ENCODE results near the gene TYMP. TPM values are rescaled to one million over a fixed set of nuclear protein-coding genes. Genes with fewer than 3 reads are reported as not detected.

The TYMP gene, protein sequence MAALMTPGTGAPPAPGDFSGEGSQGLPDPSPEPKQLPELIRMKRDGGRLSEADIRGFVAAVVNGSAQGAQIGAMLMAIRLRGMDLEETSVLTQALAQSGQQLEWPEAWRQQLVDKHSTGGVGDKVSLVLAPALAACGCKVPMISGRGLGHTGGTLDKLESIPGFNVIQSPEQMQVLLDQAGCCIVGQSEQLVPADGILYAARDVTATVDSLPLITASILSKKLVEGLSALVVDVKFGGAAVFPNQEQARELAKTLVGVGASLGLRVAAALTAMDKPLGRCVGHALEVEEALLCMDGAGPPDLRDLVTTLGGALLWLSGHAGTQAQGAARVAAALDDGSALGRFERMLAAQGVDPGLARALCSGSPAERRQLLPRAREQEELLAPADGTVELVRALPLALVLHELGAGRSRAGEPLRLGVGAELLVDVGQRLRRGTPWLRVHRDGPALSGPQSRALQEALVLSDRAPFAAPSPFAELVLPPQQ
- 1.1 and 1.5 TPM in 2 replicates for total RNA-seq (2014; rRNA removed; shearing (Covaris generic))

DNA sequence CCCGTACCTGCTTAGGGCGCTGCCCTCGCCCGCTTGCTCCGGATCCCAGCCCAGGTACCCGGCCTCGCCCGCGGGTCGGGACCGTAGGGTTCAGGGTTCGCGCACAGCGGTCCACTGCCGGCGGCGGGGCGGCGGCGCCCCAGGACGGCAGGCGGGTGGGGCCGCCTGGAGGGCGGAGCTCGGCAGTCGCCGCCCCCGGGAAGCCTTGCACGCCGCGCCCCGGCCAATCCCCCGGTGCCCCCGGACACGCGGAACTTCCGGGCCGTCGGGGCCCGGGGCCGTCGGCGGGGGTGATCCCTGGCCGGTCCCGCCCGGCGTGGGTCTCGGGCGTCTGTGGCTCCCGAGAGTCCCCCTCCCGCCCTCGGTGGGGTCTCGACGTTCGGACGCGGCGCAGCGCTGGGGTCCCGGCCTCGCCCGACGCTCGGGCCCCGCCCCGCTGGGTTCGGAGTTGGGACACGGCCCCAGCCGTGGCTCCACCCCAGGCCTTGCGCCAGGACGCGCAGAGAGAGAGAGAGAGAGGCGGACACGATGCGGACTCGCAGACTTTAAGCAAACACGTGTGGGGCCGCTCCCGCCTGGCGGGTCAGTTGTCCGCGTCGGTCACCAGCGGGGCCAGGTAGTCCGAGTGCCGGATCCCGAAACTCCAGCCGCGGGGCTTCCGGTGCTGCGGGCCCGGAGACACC is at the start of gene TYMP:
Gene TYMP (minus strand): TSS at position 116 of the 683 bp plus-strand sequence. CDS start 303 bp downstream, outside the sequence.

DNA sequence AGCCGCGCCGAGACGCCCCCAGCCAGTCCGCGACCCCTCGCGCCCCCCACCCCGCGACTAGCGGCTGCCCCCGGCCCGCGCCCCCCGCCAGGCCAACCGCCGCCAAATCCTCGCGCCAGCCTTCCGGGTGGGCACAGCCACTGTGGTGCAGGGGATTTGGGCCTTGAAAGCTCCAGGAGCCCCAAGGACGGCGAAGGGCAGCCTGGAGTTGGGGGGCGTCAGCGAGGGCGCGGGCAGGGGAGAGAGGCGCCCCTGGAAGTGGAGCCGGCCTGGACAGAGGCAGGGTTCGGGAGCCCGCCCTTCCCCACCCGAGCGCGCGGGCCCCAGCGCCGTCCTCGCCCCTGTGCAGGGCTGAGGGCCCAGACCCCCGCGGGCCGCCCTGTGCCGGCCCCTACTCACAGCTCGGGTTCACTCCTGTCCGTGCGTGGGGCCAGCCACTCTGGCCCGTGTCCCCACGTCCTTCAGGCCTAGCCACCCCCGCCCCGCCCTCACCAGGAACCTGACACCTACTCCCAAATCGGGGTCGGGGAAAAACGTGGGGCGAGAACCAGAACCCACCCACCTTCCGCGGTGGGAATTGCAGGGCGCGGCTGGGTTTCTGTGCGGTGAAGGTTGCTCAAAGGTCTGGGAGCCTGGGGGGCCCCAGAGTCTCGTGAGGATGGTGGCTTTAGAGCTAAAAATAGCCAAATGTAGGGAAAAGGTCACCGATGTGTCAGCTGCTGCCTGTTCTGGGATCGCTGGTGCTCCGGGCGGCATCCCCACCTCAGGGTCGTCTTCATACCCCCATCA is 48.4 kb upstream of the TYMP start, which contains the start of gene CPT1B:
Gene CPT1B (minus strand): TSS at position 441 of the 789 bp plus-strand sequence. CDS start 512 bp downstream, outside the sequence.

GRCh38 chr22:50562523-50563412 is 33.0 kb upstream of the TYMP start, which contains the start of gene SYCE3:
SYCE3 (minus strand) TSS chr22:50562919; CDS start chr22:50556405, 6,514 bp downstream.

DNA sequence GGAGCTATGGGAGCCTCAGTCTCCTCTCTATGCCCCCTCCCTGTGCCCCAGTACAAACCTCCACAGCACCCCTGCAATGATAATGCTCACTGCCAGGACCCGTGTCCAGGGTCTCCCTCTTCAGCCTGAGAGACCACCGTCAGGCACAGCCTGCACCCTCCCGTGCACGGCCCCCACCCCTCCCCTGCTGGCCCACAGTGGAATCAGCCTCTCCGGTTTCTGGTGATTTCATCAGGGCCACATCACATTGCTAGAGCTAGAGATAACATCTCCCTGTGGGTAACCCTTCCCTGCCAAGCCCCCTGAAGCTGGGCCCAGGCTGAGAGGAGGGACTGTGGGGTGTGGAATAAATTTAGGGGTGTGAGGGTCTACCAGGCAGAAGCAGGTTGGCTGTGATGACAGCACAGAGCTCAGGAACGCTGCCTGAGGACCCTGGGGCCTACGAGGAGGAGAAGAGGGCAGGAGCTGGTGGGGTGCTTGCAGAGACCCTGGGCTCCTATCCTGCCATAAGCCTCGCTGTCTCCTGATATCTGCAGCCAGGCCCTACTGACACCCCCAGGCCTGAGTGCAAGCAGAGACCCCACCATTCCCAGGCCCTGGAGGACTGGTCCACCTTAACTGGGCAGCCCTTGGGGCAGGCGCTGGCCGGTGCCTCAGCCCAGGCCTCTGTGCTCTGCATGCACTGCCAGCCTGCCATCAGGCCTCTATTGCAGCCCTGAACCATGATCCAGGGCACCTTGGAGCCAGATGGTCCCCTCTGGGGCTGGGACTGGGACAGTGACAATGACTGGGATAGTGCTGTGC is 15.9 kb upstream of the TYMP start, which contains the start of gene KLHDC7B:
Gene KLHDC7B (plus strand): TSS at position 378 of the 804 bp plus-strand sequence. CDS start 345 bp downstream, at position 723.

DNA sequence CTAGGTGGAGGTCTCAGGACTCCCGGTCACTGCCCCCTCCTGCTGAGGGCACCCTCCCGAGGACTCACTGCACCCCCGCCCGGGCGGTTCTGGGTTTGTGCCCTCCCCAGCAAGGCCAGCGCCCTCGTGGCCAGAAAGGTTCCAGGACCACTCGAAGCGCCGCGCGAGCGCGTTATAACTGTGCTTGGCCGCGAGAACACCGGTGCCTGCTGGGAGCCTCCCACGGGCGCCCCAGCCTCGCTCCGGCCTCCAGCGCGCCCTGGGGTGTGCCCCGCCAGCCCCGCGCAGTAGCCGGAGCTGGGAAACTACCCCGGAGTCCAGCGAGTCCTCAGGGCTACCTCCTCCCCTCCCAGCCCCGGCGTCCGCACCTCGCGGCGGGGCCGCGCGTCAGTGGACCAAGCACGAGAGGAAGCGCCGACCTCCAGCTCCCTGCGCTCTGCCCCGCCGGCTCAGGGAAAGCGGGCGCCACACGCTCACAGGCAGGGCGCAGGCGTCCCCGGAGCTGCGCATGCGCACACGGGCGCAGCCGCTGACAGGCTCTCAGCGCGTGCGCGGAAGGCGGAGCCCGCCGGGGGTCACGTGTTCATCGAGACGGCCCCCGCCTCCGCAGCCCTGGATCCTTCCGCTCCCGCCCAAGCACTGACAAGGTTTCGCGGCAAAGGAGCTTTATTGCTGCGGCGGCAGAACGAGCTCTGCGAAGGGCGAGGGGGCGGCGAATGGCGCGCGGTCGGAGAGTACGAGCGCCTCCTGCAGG is 4.5 kb downstream of the TYMP start, which contains the start of gene SCO2:
Gene SCO2 (minus strand): TSS at position 495 of the 754 bp plus-strand sequence. CDS start 1,187 bp downstream, outside the sequence.

DNA sequence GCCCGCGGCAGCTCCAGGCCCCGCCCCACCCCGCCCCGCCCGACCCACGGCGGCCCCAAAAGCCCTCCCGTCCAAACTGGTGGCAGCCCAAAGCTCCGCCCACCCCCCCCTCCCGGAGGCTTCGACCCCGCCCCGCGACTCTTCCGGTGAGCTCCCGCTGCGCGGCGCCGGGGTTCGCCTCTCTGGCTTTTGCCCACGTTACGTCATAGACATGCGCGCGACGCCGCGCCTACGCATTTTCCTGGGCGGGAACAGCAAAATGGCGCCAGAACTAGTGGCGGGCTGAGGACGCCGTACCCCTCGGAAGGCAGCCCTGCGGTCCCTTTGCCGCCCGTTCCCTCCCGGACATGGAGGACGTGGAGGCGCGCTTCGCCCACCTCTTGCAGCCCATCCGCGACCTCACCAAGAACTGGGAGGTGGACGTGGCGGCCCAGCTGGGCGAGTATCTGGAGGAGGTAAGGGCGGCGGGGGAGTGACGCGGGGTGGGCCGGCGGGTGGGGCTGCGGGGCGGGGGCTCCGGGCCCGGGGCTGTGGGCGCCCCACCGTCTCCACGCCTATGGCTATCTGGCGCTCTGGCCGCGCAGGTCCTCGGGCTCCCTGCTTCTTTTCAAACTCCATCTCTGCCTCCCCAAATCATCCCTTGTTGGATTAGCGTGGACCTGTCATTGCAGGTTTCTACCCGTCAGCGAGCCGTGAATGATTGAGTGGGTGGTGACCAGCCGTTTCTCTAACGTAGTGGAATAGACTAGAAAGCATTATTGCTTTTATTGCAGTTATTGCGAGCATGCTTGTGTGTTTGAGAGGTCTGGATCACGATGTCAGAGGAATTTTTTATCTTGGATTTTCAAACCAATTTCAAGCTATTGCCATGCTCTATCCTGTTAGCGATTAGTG is 21.6 kb downstream of the TYMP start, which contains the start of gene NCAPH2:
Gene NCAPH2 (plus strand): TSS at position 234 of the 894 bp plus-strand sequence. CDS start 114 bp downstream, at position 348.

GRCh38 chr22:50507421-50507990 is 22.3 kb downstream of the TYMP start, which contains the start of gene LMF2:
LMF2 (minus strand) TSS chr22:50507702; CDS start chr22:50507675, 27 bp downstream.

DNA sequence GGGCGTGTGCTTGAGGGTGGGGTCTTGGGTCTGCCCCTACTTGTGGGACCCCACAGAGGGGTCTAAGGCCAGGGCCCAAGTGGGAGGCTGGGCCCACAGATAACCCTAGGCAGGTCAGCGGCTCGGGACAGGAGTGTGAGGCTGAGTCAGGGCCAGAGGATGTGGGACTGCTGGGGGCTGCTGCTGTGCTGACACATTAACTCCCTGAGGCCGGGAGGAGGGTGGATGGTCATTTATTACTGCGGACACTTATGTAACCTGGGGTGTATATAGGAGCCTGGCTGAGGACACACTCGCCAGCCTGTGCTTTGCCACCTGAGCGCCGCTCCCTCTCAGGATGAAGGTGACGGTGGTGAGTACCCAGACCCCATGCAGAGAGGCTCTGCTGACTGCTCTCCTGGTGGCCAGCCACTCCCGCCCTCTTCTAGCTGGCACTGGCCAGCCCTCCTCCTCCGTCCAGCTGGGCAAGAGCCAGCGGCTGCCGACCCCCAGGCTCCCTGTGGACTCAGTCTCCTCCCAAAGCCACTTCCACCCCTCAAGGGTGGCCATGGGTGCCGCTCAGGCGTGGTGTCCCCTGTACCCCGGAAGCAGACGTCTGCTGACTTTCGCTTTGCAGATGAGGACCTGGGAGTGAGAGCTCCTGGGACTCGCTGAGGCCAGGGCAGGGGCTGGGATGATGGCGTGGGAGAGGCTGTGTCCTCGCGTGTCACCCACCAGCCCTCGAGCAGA is 43.1 kb downstream of the TYMP start, which contains the start of gene MIOX:
Gene MIOX (plus strand): TSS at position 299 of the 729 bp plus-strand sequence. CDS start 39 bp downstream, at position 338.

DNA sequence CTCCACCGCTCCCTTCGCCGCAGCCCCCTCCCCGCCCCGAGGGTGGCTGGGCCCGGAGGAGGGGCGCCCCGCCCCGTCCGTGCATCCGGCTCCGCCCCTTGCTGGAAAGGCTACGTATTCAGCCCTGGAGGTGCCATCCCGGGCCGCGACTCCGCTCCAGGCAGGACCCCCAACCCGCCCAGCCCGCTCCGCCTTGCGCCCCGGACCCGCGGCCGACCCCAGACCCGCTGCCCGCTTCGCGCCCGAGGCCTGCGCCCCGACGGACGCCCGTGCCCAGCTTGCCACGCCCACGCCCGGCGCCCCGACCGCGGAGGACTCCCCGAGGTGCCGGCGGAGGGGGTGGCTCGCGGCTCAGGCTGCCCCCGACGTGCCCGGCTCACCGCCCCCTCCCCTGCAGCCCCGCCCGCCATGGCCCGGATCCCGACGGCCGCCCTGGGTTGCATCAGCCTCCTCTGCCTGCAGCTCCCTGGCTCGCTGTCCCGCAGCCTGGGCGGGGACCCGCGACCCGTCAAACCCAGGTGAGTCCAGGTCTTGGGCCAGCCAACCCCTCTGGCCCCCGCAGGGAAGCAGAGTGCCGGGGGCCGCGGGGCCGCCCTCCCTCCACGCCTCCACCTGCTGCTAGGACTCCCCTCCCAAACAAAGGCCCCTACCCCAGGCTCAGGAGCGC is 48.2 kb downstream of the TYMP start, which contains the start of gene ADM2:
Gene ADM2 (plus strand): TSS at position 104 of the 667 bp plus-strand sequence. CDS start 305 bp downstream, at position 409.

Other genes starting within 250 kb of the TYMP start
- gene PLXNB2, start 222.4 kb downstream of the TYMP start, total RNA-seq (2014; rRNA removed; shearing (Covaris generic)) = 43.0 and 45.2 TPM in 2 replicates
- gene DENND6B, start 203.0 kb downstream of the TYMP start, total RNA-seq (2014; rRNA removed; shearing (Covaris generic)) = 0.72 and 0.98 TPM in 2 replicates
- 34.7 and 35.6 TPM in 2 replicates for gene PPP6R2, start 186.7 kb downstream of the TYMP start, total RNA-seq (2014; rRNA removed; shearing (Covaris generic))
- 51.5 and 55.0 TPM in 2 replicates for gene SBF1, start 55.0 kb downstream of the TYMP start, total RNA-seq (2014; rRNA removed; shearing (Covaris generic))
- 6.3 and 7.4 TPM in 2 replicates for gene ADM2, start 48.5 kb downstream of the TYMP start, total RNA-seq (2014; rRNA removed; shearing (Covaris generic))
- gene MIOX, start 43.2 kb downstream of the TYMP start, total RNA-seq (2014; rRNA removed; shearing (Covaris generic)) = 0.34 TPM in 1 of 2 replicates, not detected in the other
- gene LMF2, start 22.3 kb downstream of the TYMP start, total RNA-seq (2014; rRNA removed; shearing (Covaris generic)) = 21.6 and 26.6 TPM in 2 replicates
- gene NCAPH2, start 21.8 kb downstream of the TYMP start, total RNA-seq (2014; rRNA removed; shearing (Covaris generic)) = 64.5 and 68.5 TPM in 2 replicates
- 3.2 and 7.3 TPM in 2 replicates for gene SCO2, start 4.4 kb downstream of the TYMP start, total RNA-seq (2014; rRNA removed; shearing (Covaris generic))
- gene KLHDC7B, start 15.9 kb upstream of the TYMP start, total RNA-seq (2014; rRNA removed; shearing (Covaris generic)) = 0.34 TPM in 1 of 2 replicates, not detected in the other
- gene SYCE3, start 32.9 kb upstream of the TYMP start, total RNA-seq (2014; rRNA removed; shearing (Covaris generic)) = not detected in 2 replicates
- 8.2 and 18.8 TPM in 2 replicates for gene CPT1B, start 48.4 kb upstream of the TYMP start, total RNA-seq (2014; rRNA removed; shearing (Covaris generic))
- 19.5 and 20.7 TPM in 2 replicates for gene CHKB, start 52.8 kb upstream of the TYMP start, total RNA-seq (2014; rRNA removed; shearing (Covaris generic))
- gene MAPK8IP2, start 70.8 kb upstream of the TYMP start, total RNA-seq (2014; rRNA removed; shearing (Covaris generic)) = 0.03 and 0.04 TPM in 2 replicates
- gene ARSA, start 98.1 kb upstream of the TYMP start, total RNA-seq (2014; rRNA removed; shearing (Covaris generic)) = 7.7 and 8.0 TPM in 2 replicates
- 0.29 and 0.30 TPM in 2 replicates for gene SHANK3, start 142.8 kb upstream of the TYMP start, total RNA-seq (2014; rRNA removed; shearing (Covaris generic))
- 1.1 TPM in 1 of 2 replicates, not detected in the other for gene ACR, start 208.2 kb upstream of the TYMP start, total RNA-seq (2014; rRNA removed; shearing (Covaris generic))